ENCODE measurements around the gene CARS1.

Gene CARS1

DNA sequence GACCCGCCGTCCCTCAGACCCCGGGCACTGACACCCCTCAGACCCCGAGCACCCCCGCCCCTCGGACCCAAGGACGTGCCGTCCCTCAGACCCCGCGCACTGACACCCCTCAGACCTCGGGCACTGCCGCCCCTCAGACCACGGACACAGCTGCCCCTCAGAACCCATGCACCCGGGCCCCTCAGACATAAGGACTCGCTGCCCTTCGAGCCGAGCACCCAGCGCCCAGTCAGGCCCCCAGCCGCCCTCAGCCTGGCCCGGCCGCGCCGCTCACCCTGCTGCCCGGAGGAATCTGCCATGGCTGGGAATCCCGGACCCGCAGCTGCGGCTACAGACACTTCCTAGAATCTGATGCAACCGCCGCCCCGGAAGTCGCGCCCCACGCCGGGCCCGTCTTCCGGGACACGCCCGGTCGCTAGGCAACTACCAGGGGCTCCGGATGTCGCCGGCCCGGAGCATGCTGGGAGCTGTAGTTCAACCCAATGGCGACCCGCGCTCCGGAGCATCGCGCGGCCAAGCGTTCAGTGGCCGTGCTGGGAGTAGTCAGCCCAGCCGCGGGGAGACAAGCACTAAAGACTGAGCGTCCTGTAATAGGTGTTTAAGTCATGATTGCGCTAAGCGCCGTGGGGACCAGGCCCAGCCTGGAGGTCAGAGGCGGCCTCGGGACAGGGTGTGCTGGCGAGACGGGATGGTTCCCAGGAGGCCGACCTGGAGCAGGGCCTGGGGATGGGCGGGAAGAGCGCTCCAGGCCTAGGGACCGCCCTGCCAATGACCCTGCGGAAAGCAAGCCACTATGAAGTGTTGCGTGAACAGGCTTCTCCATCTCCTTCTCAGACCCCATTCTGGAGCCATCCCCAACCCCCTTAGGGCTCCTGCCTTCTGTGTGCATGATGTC lies at the start of gene CARS1:
TSS of gene CARS1 (minus strand) at position 355 of the 895 bp plus-strand sequence. CDS start at position 299, 56 bp downstream.
- DNase-seq (ENCODE audit: low read depth in 2 of 2): peak; percentile 88 to 92

GRCh38 chr11:3105791-3106735 lies 48.8 kb upstream of the CARS1 start:
- DNase-seq (ENCODE audit: low read depth in 2 of 2): no peak

DNA sequence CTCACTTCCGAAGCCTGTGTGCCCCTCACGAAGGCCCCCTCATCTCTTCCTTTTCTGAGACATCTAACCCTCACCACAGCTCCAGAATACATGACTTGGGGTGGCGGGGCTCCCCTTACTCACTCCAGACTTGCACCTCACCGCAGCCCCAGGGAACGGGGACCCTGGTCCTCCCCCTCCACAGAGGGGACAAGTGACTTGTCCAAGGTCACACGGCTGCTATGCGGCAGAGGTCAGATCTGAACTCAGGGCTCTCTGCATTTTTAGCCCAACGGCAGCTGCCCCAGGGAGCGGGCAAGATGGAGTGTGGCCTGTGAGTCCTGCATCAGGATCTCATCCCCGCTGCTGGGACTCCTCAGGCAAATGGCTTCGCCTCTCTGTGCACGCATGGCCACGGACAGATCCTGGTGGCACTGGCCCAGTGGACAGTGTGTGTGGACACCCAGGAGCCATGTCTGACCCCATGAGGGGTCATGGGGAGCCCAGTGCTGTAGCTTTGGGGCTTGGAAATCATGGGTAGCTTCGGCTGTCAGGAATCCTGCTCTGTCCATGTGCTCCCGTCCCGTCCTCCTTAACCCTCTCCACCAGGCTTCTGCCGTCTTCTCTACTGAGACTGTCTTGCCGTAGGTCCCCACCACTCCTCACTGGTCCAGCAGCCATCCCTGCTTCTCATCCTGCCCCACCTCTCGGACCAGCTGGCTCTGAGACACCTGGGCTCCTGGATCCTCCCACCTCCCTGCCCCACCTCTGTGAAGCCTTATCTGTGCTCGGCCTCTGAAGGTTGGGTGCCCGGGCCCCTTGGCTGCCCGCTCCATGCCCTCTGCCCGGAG lies 48.0 kb upstream of the CARS1 start:
- no peak for DNase-seq (ENCODE audit: low read depth in 2 of 2)

- no peak for DNase-seq (ENCODE audit: low read depth in 2 of 2)
These were observed 47.0 kb upstream of the CARS1 start for GRCh38 chr11:3104051-3104714.

- no peak for DNase-seq (ENCODE audit: low read depth in 2 of 2)
These were observed 45.9 kb upstream of the CARS1 start for GRCh38 chr11:3103076-3103475.

GRCh38 chr11:3102641-3102921 lies 45.4 kb upstream of the CARS1 start:
- DNase-seq (ENCODE audit: low read depth in 2 of 2): no peak

GRCh38 chr11:3101921-3102640 lies 44.9 kb upstream of the CARS1 start:
- no peak for DNase-seq (ENCODE audit: low read depth in 2 of 2)

DNA sequence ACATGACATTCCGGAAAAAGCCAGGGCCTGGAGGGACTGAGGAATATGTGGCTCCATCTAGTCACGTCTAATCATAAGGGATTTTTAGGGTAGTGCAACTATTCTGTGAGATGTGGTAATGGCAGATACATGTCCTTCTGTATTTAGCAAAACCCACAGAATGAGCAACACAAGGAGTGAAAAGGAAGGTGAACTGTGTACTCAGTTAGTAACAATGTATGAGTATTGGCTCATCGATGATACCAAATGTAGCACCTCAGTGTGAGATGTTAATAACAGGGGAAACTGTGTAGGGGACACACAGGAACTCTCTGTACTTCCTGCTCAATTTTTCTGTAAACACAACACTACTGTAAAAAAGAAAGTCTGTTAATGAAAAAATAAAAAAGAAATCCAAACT lies 42.0 kb upstream of the CARS1 start:
- DNase-seq (ENCODE audit: low read depth in 2 of 2): no peak

DNA sequence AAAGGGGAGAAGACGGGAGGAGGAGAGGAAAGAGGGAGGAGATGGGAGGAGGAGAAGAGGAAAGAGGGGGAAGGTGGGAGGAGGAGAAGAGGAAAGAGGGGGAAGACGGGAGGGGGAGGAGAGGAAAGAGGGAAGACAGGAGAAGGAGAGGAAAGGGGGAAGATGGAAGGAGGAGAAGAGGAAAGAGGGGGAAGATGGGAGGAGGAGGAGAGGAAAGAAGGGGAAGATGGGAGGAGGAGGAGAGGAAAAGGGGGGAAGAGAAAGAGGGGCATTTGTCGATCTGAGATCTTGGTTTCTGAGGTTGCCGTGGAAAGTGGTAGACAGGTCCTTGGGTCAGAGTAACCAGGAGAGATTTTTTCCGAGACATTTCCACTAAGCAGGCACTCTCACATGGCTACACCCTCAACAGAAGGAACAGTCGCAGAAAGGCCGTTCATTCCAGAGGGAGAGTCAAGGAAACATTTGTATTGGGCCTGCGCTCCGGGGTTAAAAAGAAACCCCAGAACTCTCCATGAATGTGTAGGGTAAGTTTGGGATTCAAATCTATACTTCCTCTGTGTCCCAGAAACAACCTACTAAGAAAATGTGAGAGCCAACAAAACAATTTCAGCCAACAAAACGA lies 39.8 kb upstream of the CARS1 start:
- no peak for DNase-seq (ENCODE audit: low read depth in 2 of 2)

- no peak for DNase-seq (ENCODE audit: low read depth in 2 of 2)
These were observed 38.6 kb upstream of the CARS1 start for GRCh38 chr11:3095712-3096361.

DNA sequence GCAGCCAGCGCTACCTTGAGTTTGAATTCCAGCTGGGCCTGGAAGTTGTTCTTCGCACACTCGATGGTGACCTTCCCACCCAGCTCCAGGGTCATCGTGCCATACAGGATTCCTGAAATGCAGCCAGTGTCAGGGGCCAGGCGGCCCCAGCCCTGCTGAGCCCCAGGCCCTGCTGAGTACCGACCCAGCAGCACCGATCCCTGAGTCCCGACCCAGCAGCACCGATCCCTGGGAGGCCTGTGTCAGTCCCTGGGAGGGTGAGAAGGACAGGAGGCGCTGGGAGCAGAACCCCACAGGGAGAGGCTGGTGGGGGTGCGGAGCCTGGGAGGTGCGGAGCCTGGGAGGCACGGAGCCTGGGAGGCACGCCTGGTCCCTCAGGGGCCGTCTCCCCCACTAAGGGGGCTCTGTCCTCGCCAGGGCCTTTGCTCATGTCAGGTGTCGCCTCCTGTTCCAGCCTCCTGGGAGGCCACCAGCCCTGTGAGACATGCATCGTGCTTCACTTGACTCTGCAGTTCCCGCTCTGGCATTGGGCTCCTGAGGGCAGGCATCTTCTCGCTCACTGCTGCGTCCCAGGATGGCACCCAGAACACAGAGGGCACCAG lies 37.1 kb upstream of the CARS1 start:
- DNase-seq (ENCODE audit: low read depth in 2 of 2): no peak

DNA sequence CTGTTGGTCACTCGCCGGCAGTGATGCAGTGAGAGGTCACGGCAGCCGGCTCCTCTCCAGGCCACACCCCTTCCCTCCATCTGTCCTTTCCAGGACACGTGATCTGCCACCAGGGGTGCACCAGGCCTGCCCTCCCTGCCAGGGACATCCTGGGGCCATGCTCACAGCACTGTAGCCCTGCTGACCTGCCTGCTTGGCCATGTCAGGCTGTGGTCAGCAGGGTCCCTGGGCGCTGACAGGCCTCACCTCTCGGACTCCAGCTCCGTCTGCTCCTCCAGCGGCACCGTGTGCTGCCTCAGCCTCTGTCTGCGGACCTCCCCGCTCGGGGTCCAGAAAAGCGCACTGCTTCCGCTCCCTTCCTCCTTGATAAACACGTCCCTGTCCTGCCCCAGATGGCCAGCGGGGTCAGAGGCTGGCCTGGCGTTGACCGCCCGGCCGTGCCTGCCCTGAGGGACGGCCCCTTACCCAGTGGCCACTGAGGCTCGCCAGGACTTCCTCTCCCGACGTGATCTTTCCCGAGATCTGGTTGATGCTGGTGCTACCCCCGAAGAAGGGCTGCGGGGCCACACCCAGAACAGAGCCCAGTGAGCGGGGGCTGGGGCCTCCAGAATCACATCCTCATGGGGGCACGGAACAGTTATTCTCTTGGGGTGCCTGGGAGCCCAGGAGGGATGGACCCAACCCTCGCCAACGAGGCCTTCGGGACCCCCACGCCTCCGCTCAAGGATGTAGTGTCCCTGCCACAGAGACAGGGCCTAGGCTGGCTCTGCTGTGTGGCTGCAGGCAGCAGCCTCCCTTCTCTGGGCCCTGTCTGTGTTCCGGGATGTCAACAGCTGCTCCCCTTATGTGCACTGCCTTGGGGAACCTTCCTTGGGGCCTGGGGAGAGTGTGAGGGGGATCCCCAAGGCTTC lies 36.3 kb upstream of the CARS1 start:
- no peak for DNase-seq (ENCODE audit: low read depth in 2 of 2)

GRCh38 chr11:3092603-3093141 lies 35.4 kb upstream of the CARS1 start:
- DNase-seq (ENCODE audit: low read depth in 2 of 2): no peak

GRCh38 chr11:3091846-3092602 lies 34.8 kb upstream of the CARS1 start:
- peak; percentile 40 to 52 for DNase-seq (ENCODE audit: low read depth in 2 of 2)

- DNase-seq (ENCODE audit: low read depth in 2 of 2): no peak
These were observed 34.0 kb upstream of the CARS1 start for GRCh38 chr11:3091081-3091845.
